Measurements from ENCODE around the gene PRSS21. TPM values are rescaled to one million over a fixed set of nuclear protein-coding genes. Genes with fewer than 3 reads are reported as not detected.

PRSS21 gene
- total and polyA plus RNA-seq, 12 donors: 0.20 TPM; not detected in 11

DNA sequence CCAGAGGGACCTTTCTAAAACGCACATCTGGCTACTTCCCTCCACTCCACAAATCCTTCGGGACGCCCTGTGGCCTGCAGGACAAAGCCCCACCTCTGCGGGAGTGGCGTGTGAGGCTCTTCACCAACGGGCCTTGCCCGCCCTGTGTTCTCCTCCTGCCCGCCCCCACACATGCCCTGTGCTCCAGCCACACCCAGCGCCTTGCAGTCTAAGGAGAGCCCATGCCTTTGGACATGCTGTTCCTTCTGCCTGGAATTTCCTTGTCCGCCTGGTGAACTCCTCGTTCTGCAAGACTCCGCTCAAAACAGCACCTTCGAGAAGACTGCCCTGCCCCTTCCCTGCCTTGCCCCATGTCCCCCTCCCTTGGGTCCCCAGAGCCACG lies 47.4 kb upstream of the PRSS21 start:
- Histone ChIP-seq H3K9me3 (no peaks in the 10 kb centered on the region), H3K4me1 (peaks cover 0 to 44% (median 12%) of the 10 kb centered on the region in 9 donors), H3K36me3 (peaks cover 10 to 100% (median 82%) of the 10 kb centered on the region in 9 donors), H3K27ac (no peak overlapping the region), H3K4me3 (no peak overlapping the region), H3K27me3 (no peaks in the 10 kb centered on the region)
- 73 to 77% methylated on average over 14 of the region's 14 CpGs for WGBS, 2 donors
- DNase-seq: no peak
- TF ChIP-seq, protein P1, sequence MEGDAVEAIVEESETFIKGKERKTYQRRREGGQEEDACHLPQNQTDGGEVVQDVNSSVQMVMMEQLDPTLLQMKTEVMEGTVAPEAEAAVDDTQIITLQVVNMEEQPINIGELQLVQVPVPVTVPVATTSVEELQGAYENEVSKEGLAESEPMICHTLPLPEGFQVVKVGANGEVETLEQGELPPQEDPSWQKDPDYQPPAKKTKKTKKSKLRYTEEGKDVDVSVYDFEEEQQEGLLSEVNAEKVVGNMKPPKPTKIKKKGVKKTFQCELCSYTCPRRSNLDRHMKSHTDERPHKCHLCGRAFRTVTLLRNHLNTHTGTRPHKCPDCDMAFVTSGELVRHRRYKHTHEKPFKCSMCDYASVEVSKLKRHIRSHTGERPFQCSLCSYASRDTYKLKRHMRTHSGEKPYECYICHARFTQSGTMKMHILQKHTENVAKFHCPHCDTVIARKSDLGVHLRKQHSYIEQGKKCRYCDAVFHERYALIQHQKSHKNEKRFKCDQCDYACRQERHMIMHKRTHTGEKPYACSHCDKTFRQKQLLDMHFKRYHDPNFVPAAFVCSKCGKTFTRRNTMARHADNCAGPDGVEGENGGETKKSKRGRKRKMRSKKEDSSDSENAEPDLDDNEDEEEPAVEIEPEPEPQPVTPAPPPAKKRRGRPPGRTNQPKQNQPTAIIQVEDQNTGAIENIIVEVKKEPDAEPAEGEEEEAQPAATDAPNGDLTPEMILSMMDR (IDR thresholded peaks at IDR 0.05): no peak
- peak in 4 of 8 donors; percentile 11 to 27 (median 18) for ATAC-seq
- intact Hi-C loops (cut with DNase I): loop anchor here in 1 of 10 donors (10.0 kb wide), 1 partner anchor 95 kb away; no protein-coding TSS in a partner anchor

DNA sequence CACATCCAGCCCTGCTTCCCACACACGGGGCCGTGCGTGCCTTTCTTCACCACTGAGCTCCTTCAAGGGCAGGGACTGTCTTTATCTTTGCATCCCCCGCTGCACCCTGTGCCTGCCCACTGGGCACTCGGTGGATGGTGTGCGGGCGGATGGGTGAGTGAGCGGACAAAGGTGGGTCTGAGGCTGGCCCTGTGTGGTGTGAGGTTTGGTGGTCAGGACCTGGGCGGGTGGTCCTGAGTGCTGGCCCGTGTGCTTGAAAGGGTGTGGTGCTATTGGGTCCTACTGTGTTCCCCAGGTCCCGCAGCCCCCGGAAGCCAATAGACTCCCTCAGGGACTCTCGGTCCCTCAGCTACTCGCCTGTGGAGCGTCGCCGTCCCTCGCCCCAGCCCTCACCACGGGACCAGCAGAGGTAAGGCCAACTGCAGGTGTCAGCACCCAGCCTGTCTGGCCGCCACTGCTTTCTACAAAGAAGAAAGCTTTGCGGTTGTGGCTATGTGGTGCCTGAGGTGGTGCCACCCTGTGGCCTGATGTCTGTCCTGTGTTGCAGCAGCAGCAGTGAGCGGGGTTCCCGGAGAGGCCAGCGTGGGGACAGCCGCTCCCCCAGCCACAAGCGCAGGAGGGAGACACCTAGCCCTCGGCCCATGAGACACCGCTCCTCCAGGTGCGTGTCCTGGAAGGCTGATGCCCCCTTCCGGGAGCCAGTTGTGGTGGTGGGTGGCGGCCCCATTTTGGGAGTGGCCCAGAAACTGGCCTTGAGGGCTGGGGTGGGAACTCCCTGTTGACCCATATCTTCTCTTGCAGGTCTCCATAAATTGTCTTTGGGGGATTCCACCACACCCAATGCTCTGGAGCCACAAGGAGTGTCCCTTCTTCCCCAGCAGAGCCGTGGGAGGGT lies 46.7 kb upstream of the PRSS21 start:
- H3K27ac ChIP-seq: no peak overlapping the region
- WGBS, 2 donors: 82 to 84% methylated on average over 32 of the region's 32 CpGs
- intact Hi-C loops (cut with DNase I): loop anchor here in 1 of 10 donors (10.0 kb wide), 1 partner anchor 94 kb away; no protein-coding TSS in a partner anchor
- no peak overlapping the region for H3K4me3 ChIP-seq
- peaks cover 0 to 51% (median 18%) of the 10 kb centered on the region in 9 donors for H3K4me1 ChIP-seq
- no peaks in the 10 kb centered on the region for H3K27me3 ChIP-seq
- DNase-seq: no peak
- no peaks in the 10 kb centered on the region for H3K9me3 ChIP-seq
- peak in 2 of 8 donors; percentile 2 to 10 for ATAC-seq
- peaks cover 10 to 100% (median 75%) of the 10 kb centered on the region in 9 donors for H3K36me3 ChIP-seq
- TF ChIP-seq, protein P1 (IDR thresholded peaks at IDR 0.05): no peak

DNA sequence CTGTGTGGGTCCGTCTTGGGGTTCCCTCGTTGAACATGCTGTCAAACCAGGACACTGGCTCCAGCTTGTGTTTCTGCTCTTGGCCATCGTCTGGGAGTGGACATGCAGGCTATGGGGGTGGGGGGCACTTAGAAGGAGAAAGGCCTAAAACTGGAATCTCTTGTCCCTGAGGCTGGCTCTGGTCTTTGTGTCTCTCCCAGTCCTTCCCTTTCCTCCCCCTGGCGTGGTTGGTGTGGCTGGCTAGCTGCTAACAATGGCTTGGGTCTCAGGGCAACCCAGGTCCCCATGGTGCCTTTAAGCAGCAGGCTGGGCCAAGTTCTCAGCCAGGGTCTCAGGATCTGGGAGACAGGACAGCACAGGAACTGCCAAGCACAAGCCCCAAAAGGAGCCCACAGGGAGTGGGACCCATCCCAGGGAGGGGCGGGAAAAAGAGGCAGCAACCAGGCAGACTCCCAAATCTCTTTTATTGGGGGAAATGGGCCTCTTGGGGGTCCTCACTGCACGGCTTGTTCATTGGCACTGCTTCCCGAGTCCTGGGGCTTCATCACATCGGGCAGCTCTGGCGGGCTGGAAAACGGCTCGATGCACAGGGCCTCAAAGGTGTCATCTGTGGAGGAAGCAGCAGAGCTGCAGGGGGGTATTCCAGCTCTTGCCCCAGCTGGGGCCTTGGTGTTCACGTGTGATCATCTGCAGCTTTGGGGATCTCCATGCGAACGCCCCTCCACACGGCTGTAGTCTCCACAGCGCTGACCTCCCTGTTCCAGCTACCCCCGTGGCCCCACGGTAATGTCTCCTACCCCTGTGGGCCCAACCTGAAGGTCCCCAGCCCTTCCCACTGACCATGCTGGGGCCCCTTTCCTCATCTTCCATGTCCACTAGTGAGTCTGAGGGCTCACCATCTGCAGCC lies 45.3 kb upstream of the PRSS21 start:
- intact Hi-C loops (cut with DNase I): loop anchor here in 1 of 10 donors (10.0 kb wide), 1 partner anchor 93 kb away; no protein-coding TSS in a partner anchor
- ATAC-seq (no peak), DNase-seq (no peak)
- no peaks in the 10 kb centered on the region for H3K9me3 ChIP-seq
- WGBS, 2 donors: 76 to 80% methylated on average over 18 of the region's 18 CpGs
- H3K4me1 ChIP-seq: peaks cover 2 to 64% (median 31%) of the 10 kb centered on the region in 9 donors
- H3K4me3 ChIP-seq: no peak overlapping the region
- TF ChIP-seq, protein P1 (IDR thresholded peaks at IDR 0.05): no peak
- H3K27me3 ChIP-seq: no peaks in the 10 kb centered on the region
- peaks cover 10 to 87% (median 61%) of the 10 kb centered on the region in 9 donors for H3K36me3 ChIP-seq
- no peak overlapping the region for H3K27ac ChIP-seq
